Measurements from ENCODE around the gene SZRD1. TPM values are rescaled to one million over a fixed set of nuclear protein-coding genes. Genes with fewer than 3 reads are reported as not detected.

The SZRD1 gene
- total RNA-seq, 4 donors from 2014 or later, result 85.8 to 117 (median 99.4) TPM

GRCh38 chr1:16378443-16378842 is 11.4 kb downstream of the SZRD1 start:
- Histone ChIP-seq H3K27ac (peak overlapping the region in 2 of 4 donors; percentile 62 to 70), H3K36me3 (no peaks in the 10 kb centered on the region), H3K27me3 (no peaks in the 10 kb centered on the region), H3K4me3 (no peak overlapping the region), H3K4me1 (peaks cover 6 to 73% (median 31%) of the 10 kb centered on the region in 3 donors), H3K9me3 (no peaks in the 10 kb centered on the region)
- WGBS, 2 donors (ENCODE audit: low coverage in 1 of 2), result 52 to 80% methylated on average over 1 to 2 of the region's 7 CpGs
- TF ChIP-seq POLR2A (IDR thresholded peaks at IDR 0.05), result no peak
- TF ChIP-seq CTCF (IDR thresholded peaks at IDR 0.05), result no peak
- TF ChIP-seq POLR2AphosphoS5 (IDR thresholded peaks at IDR 0.05), result no peak
- no peak for TF ChIP-seq EP300 (IDR thresholded peaks at IDR 0.05)
- ATAC-seq, result no peak

GRCh38 chr1:16380868-16381267 is 13.8 kb downstream of the SZRD1 start:
- H3K4me3 ChIP-seq, result no peak overlapping the region
- H3K36me3 ChIP-seq, result no peaks in the 10 kb centered on the region
- 91 to 92% methylated on average over 4 of the region's 4 CpGs for WGBS, 2 donors (ENCODE audit: low coverage in 1 of 2)
- H3K27ac ChIP-seq, result no peak overlapping the region
- TF ChIP-seq EP300 (IDR thresholded peaks at IDR 0.05), result no peak
- TF ChIP-seq POLR2AphosphoS5 (IDR thresholded peaks at IDR 0.05), result no peak
- TF ChIP-seq CTCF (IDR thresholded peaks at IDR 0.05), result no peak
- no peak for TF ChIP-seq POLR2A (IDR thresholded peaks at IDR 0.05)
- H3K9me3 ChIP-seq, result no peaks in the 10 kb centered on the region
- ATAC-seq, result no peak
- H3K4me1 ChIP-seq, result peaks cover 9 to 71% (median 28%) of the 10 kb centered on the region in 3 donors
- no peaks in the 10 kb centered on the region for H3K27me3 ChIP-seq

GRCh38 chr1:16383888-16384287 is 16.8 kb downstream of the SZRD1 start:
- H3K36me3 ChIP-seq, result no peaks in the 10 kb centered on the region
- no peaks in the 10 kb centered on the region for H3K27me3 ChIP-seq

GRCh38 chr1:16385659-16386453 is 18.8 kb downstream of the SZRD1 start:
- no peaks in the 10 kb centered on the region for H3K9me3 ChIP-seq
- H3K27ac ChIP-seq, result peak overlapping the region; percentile 2 to 84 (median 80)
- TF ChIP-seq EP300 (IDR thresholded peaks at IDR 0.05), result no peak
- no peak for TF ChIP-seq POLR2AphosphoS5 (IDR thresholded peaks at IDR 0.05)
- no peak for TF ChIP-seq POLR2A (IDR thresholded peaks at IDR 0.05)
- no peak for TF ChIP-seq CTCF (IDR thresholded peaks at IDR 0.05)
- no peak for ATAC-seq
- 80 to 95% methylated on average over 3 to 6 of the region's 9 CpGs for WGBS, 2 donors (ENCODE audit: low coverage in 1 of 2)
- H3K27me3 ChIP-seq, result no peaks in the 10 kb centered on the region
- H3K36me3 ChIP-seq, result no peaks in the 10 kb centered on the region
- H3K4me3 ChIP-seq, result no peak overlapping the region
- H3K4me1 ChIP-seq, result peaks cover 16 to 72% (median 27%) of the 10 kb centered on the region in 3 donors

More at GRCh38 chr1:16383888-16384287, 16.8 kb downstream of the SZRD1 start:
- H3K4me1 ChIP-seq, result peaks cover 16 to 71% (median 24%) of the 10 kb centered on the region in 3 donors
- 84 to 92% methylated on average over 5 of the region's 5 CpGs for WGBS, 2 donors (ENCODE audit: low coverage in 1 of 2)
- no peak for TF ChIP-seq CTCF (IDR thresholded peaks at IDR 0.05)
- H3K9me3 ChIP-seq, result no peaks in the 10 kb centered on the region
- ATAC-seq, result no peak
- no peak overlapping the region for H3K27ac ChIP-seq
- H3K4me3 ChIP-seq, result no peak overlapping the region

All from gastroesophageal sphincter (tissue), 4 donors.